Measurements from ENCODE around the gene MRPL9.

The MRPL9 gene

GRCh38 chr1:151713874-151714273, 49.4 kb downstream of the MRPL9 start:
- Histone ChIP-seq H3K4me3 (ENCODE audit: low read length) (no peak overlapping the region), H3K4me1 (ENCODE audit: control insufficient read depth, insufficient read depth, low read length) (peaks cover 9% of the 10 kb centered on the region), H3K36me3 (ENCODE audit: control insufficient read depth, insufficient read depth, low read length) (no peaks in the 10 kb centered on the region), H3K9ac (ENCODE audit: low read length) (no peak overlapping the region), H3K27me3 (ENCODE audit: control insufficient read depth, insufficient read depth, low read length) (peaks cover 11% of the 10 kb centered on the region), H3K9me3 (ENCODE audit: control insufficient read depth, low read length) (no peaks in the 10 kb centered on the region)

- peaks cover 9% of the 10 kb centered on the region for H3K4me1 ChIP-seq (ENCODE audit: control insufficient read depth, insufficient read depth, low read length)
Measured at GRCh38 chr1:151713044-151713443, 50.3 kb downstream of the MRPL9 start.

GRCh38 chr1:151711951-151712350, 51.3 kb downstream of the MRPL9 start:
- peaks cover 9% of the 10 kb centered on the region for H3K4me1 ChIP-seq (ENCODE audit: control insufficient read depth, insufficient read depth, low read length)
- no peaks in the 10 kb centered on the region for H3K9me3 ChIP-seq (ENCODE audit: control insufficient read depth, low read length)
- H3K4me3 ChIP-seq (ENCODE audit: low read length), result no peak overlapping the region
- no peak overlapping the region for H3K9ac ChIP-seq (ENCODE audit: low read length)
- H3K27me3 ChIP-seq (ENCODE audit: control insufficient read depth, insufficient read depth, low read length), result peaks cover 8% of the 10 kb centered on the region
- no peaks in the 10 kb centered on the region for H3K36me3 ChIP-seq (ENCODE audit: control insufficient read depth, insufficient read depth, low read length)

More at GRCh38 chr1:151713044-151713443, 50.3 kb downstream of the MRPL9 start:
- no peaks in the 10 kb centered on the region for H3K9me3 ChIP-seq (ENCODE audit: control insufficient read depth, low read length)
- no peaks in the 10 kb centered on the region for H3K36me3 ChIP-seq (ENCODE audit: control insufficient read depth, insufficient read depth, low read length)
- peaks cover 11% of the 10 kb centered on the region for H3K27me3 ChIP-seq (ENCODE audit: control insufficient read depth, insufficient read depth, low read length)
- H3K9ac ChIP-seq (ENCODE audit: low read length), result no peak overlapping the region
- no peak overlapping the region for H3K4me3 ChIP-seq (ENCODE audit: low read length)

GRCh38 chr1:151711044-151711800, 52.1 kb downstream of the MRPL9 start:
- Histone ChIP-seq H3K9me3 (ENCODE audit: control insufficient read depth, low read length) (no peaks in the 10 kb centered on the region), H3K27me3 (ENCODE audit: control insufficient read depth, insufficient read depth, low read length) (peaks cover 3% of the 10 kb centered on the region), H3K9ac (ENCODE audit: low read length) (peak overlapping the region; percentile 26), H3K36me3 (ENCODE audit: control insufficient read depth, insufficient read depth, low read length) (no peaks in the 10 kb centered on the region), H3K4me1 (ENCODE audit: control insufficient read depth, insufficient read depth, low read length) (peaks cover 11% of the 10 kb centered on the region), H3K4me3 (ENCODE audit: low read length) (no peak overlapping the region)

- no peak overlapping the region for H3K9ac ChIP-seq (ENCODE audit: low read length)
- H3K4me1 ChIP-seq (ENCODE audit: control insufficient read depth, insufficient read depth, low read length), result peaks cover 17% of the 10 kb centered on the region
- no peaks in the 10 kb centered on the region for H3K27me3 ChIP-seq (ENCODE audit: control insufficient read depth, insufficient read depth, low read length)
- H3K4me3 ChIP-seq (ENCODE audit: low read length), result no peak overlapping the region
- H3K36me3 ChIP-seq (ENCODE audit: control insufficient read depth, insufficient read depth, low read length), result no peaks in the 10 kb centered on the region
- no peaks in the 10 kb centered on the region for H3K9me3 ChIP-seq (ENCODE audit: control insufficient read depth, low read length)
Measured at GRCh38 chr1:151710187-151710840, 53.0 kb downstream of the MRPL9 start.

Data from mucosa of stomach (tissue), 1 donor.